ENCODE results near the gene STEAP2.
"Not testable (repeated sequence)": the region's sequence is repeated elsewhere in the genome, so short reads cannot be mapped to it uniquely, and the experiment has no call there.

Gene STEAP2

DNA sequence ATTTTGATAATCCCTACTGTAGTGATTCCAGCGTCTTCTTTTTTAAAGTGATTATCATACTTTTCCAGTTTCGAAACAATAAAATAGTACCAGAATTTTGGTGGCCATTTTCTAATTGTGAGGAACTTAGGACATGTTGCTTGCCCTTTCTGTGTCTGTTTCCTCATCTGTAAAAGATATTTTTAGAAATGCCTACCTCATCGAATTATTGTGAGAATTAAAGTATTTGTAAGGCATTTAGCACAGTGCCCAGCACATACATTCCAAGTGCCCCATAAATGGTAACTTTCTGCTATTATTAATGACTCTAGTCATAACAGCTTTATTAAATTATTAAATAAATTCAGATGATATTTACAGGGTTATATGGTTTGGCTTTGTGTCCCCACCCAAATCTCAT is 37.2 kb downstream of the STEAP2 start:
- Histone ChIP-seq H3K9me3 (ENCODE audit: insufficient read depth, low read length, severe bottlenecking) (no peaks in the 10 kb centered on the region), H3K4me1 (ENCODE audit: insufficient read depth, low read length) (no peaks in the 10 kb centered on the region), H3K27me3 (ENCODE audit: insufficient read depth, low read length, poor library complexity) (no peaks in the 10 kb centered on the region), H2AFZ (ENCODE audit: low read depth, low read length) (no peak overlapping the region), H3K9ac (ENCODE audit: low read depth, low read length) (no peak overlapping the region), H3K36me3 (ENCODE audit: insufficient read depth, low read length) (no peaks in the 10 kb centered on the region), H3K27ac (ENCODE audit: low read length) (no peak overlapping the region), H3K4me3 (ENCODE audit: low read depth in 1 of 2, low read length in 2 of 2) (no peak overlapping the region), H3K79me2 (ENCODE audit: insufficient read depth, low read length) (no peaks in the 10 kb centered on the region), H4K20me1 (ENCODE audit: insufficient read depth, low read length) (no peaks in the 10 kb centered on the region), H3K4me2 (ENCODE audit: insufficient read depth, low read length) (no peak overlapping the region)
- no peak for TF ChIP-seq EZH2 (IDR thresholded peaks at IDR 0.05; ENCODE audit: borderline replicate concordance, low read depth, low read length, severe bottlenecking)
- TF ChIP-seq CTCF (IDR thresholded peaks at IDR 0.05; ENCODE audit: borderline replicate concordance, extremely low read depth, low read length, poor library complexity, severe bottlenecking): no peak
- ATAC-seq (ENCODE audit: insufficient read depth, low read depth): no peak
- DNase-seq: no peak

GRCh38 chr7:90250601-90251303 is 39.2 kb downstream of the STEAP2 start:
- TF ChIP-seq CTCF (IDR thresholded peaks at IDR 0.05; ENCODE audit: borderline replicate concordance, extremely low read depth, low read length, poor library complexity, severe bottlenecking): no peak
- TF ChIP-seq EZH2 (IDR thresholded peaks at IDR 0.05; ENCODE audit: borderline replicate concordance, low read depth, low read length, severe bottlenecking): no peak
- Histone ChIP-seq H3K4me3 (ENCODE audit: low read depth in 1 of 2, low read length in 2 of 2) (no peak overlapping the region), H3K9me3 (ENCODE audit: insufficient read depth, low read length, severe bottlenecking) (no peaks in the 10 kb centered on the region), H4K20me1 (ENCODE audit: insufficient read depth, low read length) (no peaks in the 10 kb centered on the region), H3K9ac (ENCODE audit: low read depth, low read length) (no peak overlapping the region), H2AFZ (ENCODE audit: low read depth, low read length) (no peak overlapping the region), H3K27ac (ENCODE audit: low read length) (no peak overlapping the region), H3K36me3 (ENCODE audit: insufficient read depth, low read length) (no peaks in the 10 kb centered on the region), H3K4me1 (ENCODE audit: insufficient read depth, low read length) (no peaks in the 10 kb centered on the region), H3K4me2 (ENCODE audit: insufficient read depth, low read length) (no peak overlapping the region), H3K79me2 (ENCODE audit: insufficient read depth, low read length) (no peaks in the 10 kb centered on the region), H3K27me3 (ENCODE audit: insufficient read depth, low read length, poor library complexity) (no peaks in the 10 kb centered on the region)
- no peak for ATAC-seq (ENCODE audit: insufficient read depth, low read depth)
- no peak for DNase-seq

DNA sequence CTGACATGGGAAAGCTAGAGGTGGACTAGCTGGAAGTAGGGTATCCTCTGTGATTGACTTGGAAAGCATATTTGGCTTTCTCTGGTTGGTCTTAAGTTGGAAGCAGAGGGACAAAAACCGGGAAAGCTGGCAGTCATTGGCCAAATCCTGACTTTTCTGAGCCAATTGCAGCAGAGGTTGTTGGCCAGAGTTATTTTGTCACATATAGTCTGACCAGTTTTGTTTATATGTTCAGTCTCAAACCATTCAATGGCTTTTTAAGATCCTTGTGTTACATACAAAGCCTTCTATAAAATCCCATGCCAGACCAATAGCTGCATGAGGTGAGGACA is 39.7 kb downstream of the STEAP2 start:
- no peaks in the 10 kb centered on the region for H4K20me1 ChIP-seq (ENCODE audit: insufficient read depth, low read length)
- H3K36me3 ChIP-seq (ENCODE audit: insufficient read depth, low read length): no peaks in the 10 kb centered on the region
- H3K27ac ChIP-seq (ENCODE audit: low read length): no peak overlapping the region
- H3K4me3 ChIP-seq (ENCODE audit: low read depth in 1 of 2, low read length in 2 of 2): no peak overlapping the region
- no peaks in the 10 kb centered on the region for H3K9me3 ChIP-seq (ENCODE audit: insufficient read depth, low read length, severe bottlenecking)
- no peak overlapping the region for H2AFZ ChIP-seq (ENCODE audit: low read depth, low read length)
- DNase-seq: no peak
- no peak overlapping the region for H3K4me2 ChIP-seq (ENCODE audit: insufficient read depth, low read length)
- H3K27me3 ChIP-seq (ENCODE audit: insufficient read depth, low read length, poor library complexity): no peaks in the 10 kb centered on the region
- no peak overlapping the region for H3K9ac ChIP-seq (ENCODE audit: low read depth, low read length)
- TF ChIP-seq EZH2 (IDR thresholded peaks at IDR 0.05; ENCODE audit: borderline replicate concordance, low read depth, low read length, severe bottlenecking) (no peak), CTCF (IDR thresholded peaks at IDR 0.05; ENCODE audit: borderline replicate concordance, extremely low read depth, low read length, poor library complexity, severe bottlenecking) (no peak)
- H3K4me1 ChIP-seq (ENCODE audit: insufficient read depth, low read length): no peaks in the 10 kb centered on the region
- H3K79me2 ChIP-seq (ENCODE audit: insufficient read depth, low read length): no peaks in the 10 kb centered on the region
- ATAC-seq (ENCODE audit: insufficient read depth, low read depth): no peak

DNA sequence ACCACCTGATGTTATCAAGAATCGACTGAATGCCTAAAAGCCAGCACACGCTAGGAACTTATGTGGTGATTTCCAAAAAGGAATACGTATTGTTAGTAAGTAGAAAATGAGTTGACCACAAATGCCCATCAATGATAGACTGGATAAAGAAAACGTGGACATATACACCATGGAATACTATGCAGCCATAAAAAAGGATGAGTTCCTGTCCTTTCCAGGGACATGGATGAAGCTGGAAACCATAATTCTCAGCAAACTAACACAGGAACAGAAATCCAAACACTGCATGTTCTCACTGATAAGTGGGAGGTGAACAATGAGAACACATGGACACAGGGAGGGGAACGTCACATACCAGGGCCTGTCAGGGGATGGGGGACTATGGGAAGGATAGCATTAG is 44.5 kb downstream of the STEAP2 start:
- not testable (repeated sequence) for H3K9me3 ChIP-seq (ENCODE audit: insufficient read depth, low read length, severe bottlenecking); H3K9ac ChIP-seq (ENCODE audit: low read depth, low read length); DNase-seq; H3K27me3 ChIP-seq (ENCODE audit: insufficient read depth, low read length, poor library complexity); H2AFZ ChIP-seq (ENCODE audit: low read depth, low read length); H4K20me1 ChIP-seq (ENCODE audit: insufficient read depth, low read length); ATAC-seq (ENCODE audit: insufficient read depth, low read depth); H3K79me2 ChIP-seq (ENCODE audit: insufficient read depth, low read length); H3K4me1 ChIP-seq (ENCODE audit: insufficient read depth, low read length); H3K4me2 ChIP-seq (ENCODE audit: insufficient read depth, low read length); H3K4me3 ChIP-seq (ENCODE audit: low read depth in 1 of 2, low read length in 2 of 2); H3K27ac ChIP-seq (ENCODE audit: low read length); H3K36me3 ChIP-seq (ENCODE audit: insufficient read depth, low read length)

All from DND-41 (cell line).